Central memory CD8-positive, alpha-beta T cell (primary cell): Measurements from ENCODE around the gene JPH3.

Experiments
- ATAC-seq: fragments of 150-1000 bp; cut with Tn5 transposase; replicated peaks from 2 replicates; pipeline ENCODE4 v1.10.0; 2022; ENCODE audit warnings: mild to moderate bottlenecking, moderate FRiP score, moderate number of reproducible peaks; ENCODE audit not compliant: poor library complexity, severe bottlenecking; ENCODE audit errors: extremely low read depth
- DNase-seq, 2 donors: peaks; one replicate each; pipeline ENCODE4 v3.0.0; 2021; ENCODE audit warnings: low spot score in 2 of 2
- H3K27ac Mint-ChIP-seq: one replicate; pipeline ENCODE4 v1.8.0; 2022; ENCODE audit warnings: low read depth, mild to moderate bottlenecking, moderate library complexity, mixed read lengths
- H3K27me3 Mint-ChIP-seq: one replicate; pipeline ENCODE4 v1.8.0; 2022; ENCODE audit warnings: mixed read lengths
- H3K36me3 Mint-ChIP-seq: one replicate; pipeline ENCODE4 v1.8.0; 2022; ENCODE audit warnings: mild to moderate bottlenecking, moderate library complexity, mixed read lengths; ENCODE audit not compliant: insufficient read depth
- H3K4me1 Mint-ChIP-seq: one replicate; pipeline ENCODE4 v1.8.0; 2022; ENCODE audit warnings: mixed read lengths
- H3K4me3 Mint-ChIP-seq: one replicate; pipeline ENCODE4 v1.8.0; 2022; ENCODE audit warnings: mild to moderate bottlenecking, moderate library complexity, mixed read lengths
- H3K9me3 Mint-ChIP-seq: one replicate; pipeline ENCODE4 v1.8.0; 2022; ENCODE audit warnings: mixed read lengths

Gene JPH3

DNA sequence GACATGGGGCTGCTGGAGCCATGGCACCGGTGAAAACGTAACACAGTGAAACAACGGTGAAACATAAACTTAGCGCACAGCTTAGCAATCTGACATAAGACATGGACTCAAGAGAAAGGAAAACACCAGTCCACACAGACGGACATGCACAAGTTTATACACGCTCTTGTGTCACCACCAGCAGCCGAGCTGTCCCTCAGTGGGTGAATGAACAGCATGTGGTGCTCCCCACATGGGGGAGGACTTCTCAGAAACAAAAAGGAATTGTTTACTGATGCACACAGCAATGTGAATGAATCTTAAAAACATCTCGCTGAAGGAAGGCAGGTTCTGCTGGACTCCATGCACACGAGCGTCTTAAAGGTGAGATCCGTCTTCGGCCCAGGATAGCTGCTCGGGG is 129.3 kb downstream of the JPH3 start:
- no peaks in the 10 kb centered on the region for H3K27me3 Mint-ChIP-seq
- H3K36me3 Mint-ChIP-seq, result peaks cover 44% of the 10 kb centered on the region
- DNase-seq (no peak), ATAC-seq (no peak)
- no peak overlapping the region for H3K27ac Mint-ChIP-seq
- peaks cover 26% of the 10 kb centered on the region for H3K4me1 Mint-ChIP-seq
- H3K4me3 Mint-ChIP-seq, result no peak overlapping the region
- no peaks in the 10 kb centered on the region for H3K9me3 Mint-ChIP-seq

GRCh38 chr16:87733190-87733589 is 130.9 kb downstream of the JPH3 start:
- H3K36me3 Mint-ChIP-seq, result peaks cover 40% of the 10 kb centered on the region
- no peaks in the 10 kb centered on the region for H3K9me3 Mint-ChIP-seq
- H3K4me1 Mint-ChIP-seq, result peaks cover 26% of the 10 kb centered on the region
- no peaks in the 10 kb centered on the region for H3K27me3 Mint-ChIP-seq
- ATAC-seq (peak; percentile 91), DNase-seq (peak in 1 of 2 donors; percentile 39)
- H3K27ac Mint-ChIP-seq, result peak overlapping the region; percentile 67
- peak overlapping the region; percentile 36 for H3K4me3 Mint-ChIP-seq

DNA sequence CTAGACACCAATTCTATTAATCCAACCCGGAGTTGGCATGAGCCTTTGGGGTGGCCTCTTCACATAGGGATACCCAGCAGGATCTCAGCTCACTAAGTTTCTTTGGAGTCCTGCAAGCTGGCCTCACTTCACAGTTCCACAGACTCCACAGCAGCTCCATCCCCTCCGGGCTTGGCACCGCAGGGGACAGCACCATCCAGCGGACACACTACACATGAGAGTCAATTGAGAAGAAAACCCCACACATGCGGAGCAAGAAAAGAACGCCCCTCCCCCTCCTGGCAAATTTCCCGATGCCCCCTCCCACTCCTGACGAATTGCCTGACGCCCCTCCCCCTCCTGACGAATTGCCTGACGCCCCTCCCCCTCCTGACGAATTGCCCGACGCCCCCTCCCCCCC is 132.3 kb downstream of the JPH3 start:
- no peak for ATAC-seq
- no peaks in the 10 kb centered on the region for H3K9me3 Mint-ChIP-seq
- no peak overlapping the region for H3K4me3 Mint-ChIP-seq
- DNase-seq, result no peak
- H3K27ac Mint-ChIP-seq, result peak overlapping the region; percentile 30
- no peaks in the 10 kb centered on the region for H3K27me3 Mint-ChIP-seq
- peaks cover 26% of the 10 kb centered on the region for H3K4me1 Mint-ChIP-seq
- H3K36me3 Mint-ChIP-seq, result peaks cover 33% of the 10 kb centered on the region

DNA sequence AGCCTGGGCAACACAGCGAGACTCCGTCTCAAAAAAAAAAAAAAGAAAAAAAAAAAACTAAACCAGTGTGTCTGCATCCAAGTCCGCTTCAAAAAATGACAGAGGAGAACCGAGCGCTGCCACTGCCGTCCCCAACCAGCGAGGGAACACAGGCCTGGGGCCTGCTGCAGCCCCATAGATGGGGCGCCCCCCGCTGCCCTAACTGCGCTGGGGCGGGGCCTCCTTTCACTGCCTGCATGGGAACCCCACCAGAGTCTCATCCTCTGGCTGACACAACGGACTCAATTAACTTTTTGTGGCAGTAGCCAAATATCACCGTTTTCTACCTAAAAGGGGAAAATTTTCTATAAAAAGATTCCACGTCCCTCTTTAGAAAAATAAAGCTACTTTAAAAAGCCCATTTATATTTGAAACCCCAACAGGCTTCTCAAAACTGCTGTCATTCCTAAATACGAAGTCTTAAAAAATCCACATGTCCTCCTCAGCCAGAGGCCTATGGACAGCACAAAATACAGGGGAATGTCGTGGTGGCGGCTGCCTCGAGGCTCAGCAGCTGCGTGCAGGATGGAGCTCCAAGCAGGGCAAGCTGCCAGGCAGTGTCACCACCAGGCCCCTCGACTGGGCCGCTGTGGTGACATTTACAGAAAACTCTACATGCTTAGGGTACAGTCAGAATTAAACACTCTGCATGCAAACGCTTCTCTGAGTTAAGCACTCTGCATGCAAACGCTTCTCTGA is 133.1 kb downstream of the JPH3 start:
- H3K4me1 Mint-ChIP-seq, result peaks cover 26% of the 10 kb centered on the region
- no peaks in the 10 kb centered on the region for H3K9me3 Mint-ChIP-seq
- no peaks in the 10 kb centered on the region for H3K27me3 Mint-ChIP-seq
- DNase-seq, result no peak
- peaks cover 27% of the 10 kb centered on the region for H3K36me3 Mint-ChIP-seq
- peak overlapping the region; percentile 38 for H3K27ac Mint-ChIP-seq
- H3K4me3 Mint-ChIP-seq, result no peak overlapping the region
- no peak for ATAC-seq

GRCh38 chr16:87736008-87736382 is 133.7 kb downstream of the JPH3 start:
- Mint-ChIP-seq H3K27me3 (no peaks in the 10 kb centered on the region), H3K9me3 (no peaks in the 10 kb centered on the region), H3K27ac (no peak overlapping the region), H3K36me3 (peaks cover 28% of the 10 kb centered on the region), H3K4me3 (no peak overlapping the region), H3K4me1 (peaks cover 31% of the 10 kb centered on the region)
- DNase-seq (no peak), ATAC-seq (no peak)

DNA sequence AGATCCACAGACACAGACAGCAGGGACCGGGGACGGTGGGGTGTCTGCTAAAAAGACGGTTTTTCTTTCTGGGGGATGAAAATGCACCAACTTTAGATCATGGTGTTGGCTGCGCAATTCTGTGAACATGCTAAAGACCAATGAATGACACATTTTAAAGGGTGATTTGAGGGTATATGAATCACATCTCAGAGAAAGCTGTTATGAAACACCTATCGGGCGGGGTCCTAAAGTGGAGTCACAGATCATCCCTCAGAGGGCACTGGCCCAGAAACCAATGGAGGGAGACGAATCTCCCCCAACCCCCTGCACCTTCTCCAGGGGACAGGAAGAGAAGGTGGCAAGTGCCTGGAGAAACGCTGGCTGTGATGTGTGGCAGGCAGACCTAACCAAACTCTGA is 137.5 kb downstream of the JPH3 start:
- Mint-ChIP-seq H3K4me3 (no peak overlapping the region), H3K27me3 (no peaks in the 10 kb centered on the region), H3K27ac (no peak overlapping the region), H3K36me3 (peaks cover 30% of the 10 kb centered on the region), H3K9me3 (no peaks in the 10 kb centered on the region), H3K4me1 (peaks cover 16% of the 10 kb centered on the region)
- DNase-seq (no peak), ATAC-seq (no peak)

DNA sequence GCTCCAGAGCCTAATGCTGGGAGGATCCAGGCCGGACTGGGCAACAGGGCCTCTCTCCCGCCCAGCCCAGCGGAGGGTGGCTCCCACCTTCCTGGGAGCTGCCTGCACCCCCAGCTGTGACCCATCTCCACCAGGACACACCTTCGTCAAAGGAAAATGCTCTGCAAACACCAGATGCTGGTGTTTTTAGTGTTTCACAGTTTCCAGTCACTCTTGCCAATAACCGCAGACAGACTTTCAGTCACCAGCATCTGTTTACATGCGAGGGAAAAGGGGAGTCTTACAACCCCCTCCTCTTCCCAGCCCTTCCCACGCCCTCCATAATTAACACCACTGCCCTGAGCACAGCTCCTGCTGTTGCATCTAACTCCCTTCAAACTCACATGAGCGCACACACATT is 138.1 kb downstream of the JPH3 start:
- DNase-seq, result no peak
- H3K4me3 Mint-ChIP-seq, result no peak overlapping the region
- no peaks in the 10 kb centered on the region for H3K9me3 Mint-ChIP-seq
- peaks cover 33% of the 10 kb centered on the region for H3K36me3 Mint-ChIP-seq
- ATAC-seq, result no peak
- no peaks in the 10 kb centered on the region for H3K27me3 Mint-ChIP-seq
- no peak overlapping the region for H3K27ac Mint-ChIP-seq
- peaks cover 16% of the 10 kb centered on the region for H3K4me1 Mint-ChIP-seq

- Mint-ChIP-seq H3K27ac (no peak overlapping the region), H3K27me3 (no peaks in the 10 kb centered on the region), H3K36me3 (peaks cover 37% of the 10 kb centered on the region), H3K4me1 (peaks cover 16% of the 10 kb centered on the region), H3K4me3 (no peak overlapping the region), H3K9me3 (no peaks in the 10 kb centered on the region)
- ATAC-seq, result no peak
- DNase-seq, result no peak
Observed at GRCh38 chr16:87740909-87741424, 138.7 kb downstream of the JPH3 start.

DNA sequence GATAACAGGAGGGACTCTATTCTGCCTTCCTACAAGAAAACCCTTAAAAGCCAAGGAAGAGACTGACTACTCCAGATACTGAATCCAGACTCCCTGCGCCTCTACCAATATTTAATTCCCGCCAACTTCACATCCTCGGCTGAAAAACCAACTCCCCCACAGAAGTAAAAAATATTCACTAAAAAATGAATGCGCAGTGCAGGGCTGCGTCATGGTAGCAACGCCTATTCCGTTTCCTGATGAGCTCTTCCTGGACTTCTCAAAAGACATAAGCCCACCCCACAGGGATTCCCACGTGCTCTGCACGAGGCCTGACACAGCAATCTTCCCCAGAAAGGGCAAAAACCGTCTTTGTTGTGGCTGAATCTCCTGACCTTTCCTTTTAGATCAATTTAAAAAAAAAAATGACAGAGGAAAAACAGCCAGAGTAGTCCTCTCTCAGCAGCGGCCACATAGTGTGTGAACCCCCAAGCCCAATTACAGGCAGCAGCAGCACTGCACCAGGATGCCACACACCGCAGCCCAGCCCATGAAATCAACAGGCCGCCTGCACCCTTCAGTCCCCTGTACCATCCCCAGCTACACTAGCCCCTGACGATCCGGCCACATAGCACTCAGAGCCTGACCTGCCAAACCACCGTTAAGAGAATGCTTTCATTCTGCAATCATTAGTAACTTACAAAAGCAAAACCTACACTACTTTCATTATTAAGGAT is 139.6 kb downstream of the JPH3 start:
- no peaks in the 10 kb centered on the region for H3K27me3 Mint-ChIP-seq
- H3K4me3 Mint-ChIP-seq, result no peak overlapping the region
- peak overlapping the region; percentile 2 for H3K27ac Mint-ChIP-seq
- DNase-seq (no peak), ATAC-seq (no peak)
- no peaks in the 10 kb centered on the region for H3K9me3 Mint-ChIP-seq
- H3K36me3 Mint-ChIP-seq, result peaks cover 42% of the 10 kb centered on the region
- peaks cover 16% of the 10 kb centered on the region for H3K4me1 Mint-ChIP-seq

- Mint-ChIP-seq H3K4me1 (peaks cover 16% of the 10 kb centered on the region), H3K27ac (no peak overlapping the region), H3K9me3 (no peaks in the 10 kb centered on the region), H3K36me3 (peaks cover 41% of the 10 kb centered on the region), H3K4me3 (no peak overlapping the region), H3K27me3 (no peaks in the 10 kb centered on the region)
- DNase-seq, result no peak
- no peak for ATAC-seq
Observed at GRCh38 chr16:87742781-87743490, 140.6 kb downstream of the JPH3 start.

DNA sequence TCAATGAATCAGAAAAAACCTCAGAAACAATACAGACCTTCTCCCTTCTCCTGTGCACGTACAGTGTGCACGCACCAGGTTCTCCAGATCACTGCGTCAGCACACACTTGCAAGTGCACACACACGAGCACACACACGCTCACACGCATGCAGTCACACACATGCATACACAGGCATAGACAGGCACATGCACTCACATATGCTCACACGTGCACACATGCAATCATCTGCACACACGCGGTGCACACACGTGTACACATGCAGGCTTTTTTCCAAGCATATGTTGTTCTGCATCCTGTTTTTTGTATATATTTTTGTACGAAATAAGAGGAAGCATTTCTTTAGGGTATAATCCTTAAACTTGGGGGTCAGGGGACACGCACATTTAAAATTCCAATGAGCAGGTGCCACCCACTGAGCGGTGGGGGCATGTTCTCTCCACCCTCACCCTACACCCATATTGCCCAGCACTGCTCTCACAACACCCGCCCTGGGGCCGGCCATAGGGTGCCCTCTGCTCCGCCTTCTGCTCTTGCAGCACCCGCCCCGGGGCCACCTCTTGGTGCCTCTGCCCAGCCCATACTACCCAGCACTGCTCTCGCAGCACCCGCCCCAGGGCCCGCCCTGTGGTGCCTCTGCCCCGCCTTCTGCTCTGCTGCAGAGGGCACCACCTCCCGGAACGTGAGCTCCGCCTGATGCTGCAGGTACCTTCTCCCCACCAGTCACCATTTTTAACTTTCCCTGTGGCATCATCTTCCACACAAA is 142.6 kb downstream of the JPH3 start:
- Mint-ChIP-seq H3K4me1 (peaks cover 16% of the 10 kb centered on the region), H3K36me3 (peaks cover 57% of the 10 kb centered on the region), H3K27me3 (no peaks in the 10 kb centered on the region), H3K27ac (peak overlapping the region; percentile 80), H3K4me3 (no peak overlapping the region), H3K9me3 (no peaks in the 10 kb centered on the region)
- DNase-seq (no peak), ATAC-seq (no peak)

- Mint-ChIP-seq H3K27me3 (no peaks in the 10 kb centered on the region), H3K27ac (peak overlapping the region; percentile 80), H3K4me1 (peaks cover 11% of the 10 kb centered on the region), H3K9me3 (no peaks in the 10 kb centered on the region), H3K4me3 (no peak overlapping the region), H3K36me3 (peaks cover 63% of the 10 kb centered on the region)
- ATAC-seq, result no peak
- DNase-seq, result no peak
Observed at GRCh38 chr16:87746178-87746577, 143.9 kb downstream of the JPH3 start.
